Smooth muscle cell (in vitro differentiated cells): ENCODE results near the gene IFIT2. TPM values are rescaled to one million over a fixed set of nuclear protein-coding genes. Genes with fewer than 3 reads are reported as not detected.

Source experiments
- DNase-seq: peaks from one replicate; lab custom pipeline; 2025; ENCODE audit not compliant: unreplicated experiment; lab: John Stamatoyannopoulos, UW
- H2AFZ ChIP-seq: fragments of 200-600 bp; sonication (generic); 2 replicates; pipeline ENCODE4 v1.6.0; 2016; ENCODE audit warnings: antibody characterized with exemption, low read depth, mild to moderate bottlenecking
- H3F3A ChIP-seq: fragments of 200-600 bp; sonication (generic); 2 replicates; pipeline ENCODE4 v1.6.0; 2017; ENCODE audit warnings: antibody characterized with exemption, low read depth
- H3K27ac ChIP-seq: fragments of 200-600 bp; sonication (generic); 2 replicates; pipeline ENCODE4 v1.5.1; 2016; ENCODE audit warnings: low read depth, mild to moderate bottlenecking
- H3K27me3 ChIP-seq: fragments of 200-600 bp; sonication (generic); 2 replicates; pipeline ENCODE4 v1.6.1; 2016; ENCODE audit warnings: low read depth, mild to moderate bottlenecking
- H3K36me3 ChIP-seq: fragments of 200-600 bp; sonication (generic); 2 replicates; pipeline ENCODE4 v1.5.1; 2016; ENCODE audit warnings: low read depth
- H3K4me1 ChIP-seq: fragments of 200-600 bp; sonication (generic); 2 replicates; pipeline ENCODE4 v1.5.1; 2016; ENCODE audit warnings: low read depth
- H3K4me2 ChIP-seq: fragments of 200-600 bp; sonication (generic); 2 replicates; pipeline ENCODE4 v1.6.0; 2016; ENCODE audit warnings: mild to moderate bottlenecking
- H3K4me3 ChIP-seq: fragments of 200-600 bp; sonication (generic); 2 replicates; pipeline ENCODE4 v1.5.1; 2016; ENCODE audit warnings: mild to moderate bottlenecking
- H3K79me2 ChIP-seq: fragments of 200-600 bp; sonication (generic); 2 replicates; pipeline ENCODE4 v1.6.0; 2016; ENCODE audit warnings: low read depth, mild to moderate bottlenecking
- H3K9ac ChIP-seq: fragments of 200-600 bp; sonication (generic); 2 replicates; pipeline ENCODE4 v1.6.0; 2016; ENCODE audit warnings: low read depth
- H3K9me3 ChIP-seq: fragments of 200-600 bp; sonication (generic); replicated peaks from 2 replicates; pipeline ENCODE4 v1.5.1; 2016; ENCODE audit warnings: low read depth
- H4K20me1 ChIP-seq: fragments of 200-600 bp; sonication (generic); 2 replicates; pipeline ENCODE4 v1.6.0; 2016; ENCODE audit warnings: low read depth
- CTCF ChIP-seq: fragments of 200-600 bp; sonication (generic); IDR thresholded peaks from 2 replicates; pipeline ENCODE4 v1.5.1; 2017; ENCODE audit warnings: borderline replicate concordance, mild to moderate bottlenecking, antibody characterized with exemption; ENCODE audit not compliant: insufficient read depth, poor library complexity, severe bottlenecking
- WGBS: methylation state at CpG from one replicate; pipeline ENCODE4 v1.1.7; 2016; ENCODE audit warnings: low lambda C conversion rate; 5-methylcytosine and 5-hydroxymethylcytosine counted together
- polyA plus RNA-seq: library from polyadenylated mRNA; unstranded; fragments of >200 nt; fragmentation: Nextera tagmentation; extraction: Ambion mirVana; gene quantifications from 2 replicates; pipeline ENCODE4 v1.2.1, GENCODE V29; 2016
- total RNA-seq: library from RNA; depleted of rRNA; stranded (reverse); fragments of >200 nt; gene quantifications from 2 replicates; pipeline ENCODE4 v1.2.3, GENCODE V29; 2014

The IFIT2 gene
- total and polyA plus RNA-seq, 2 experiments from 2014 or later, result 0.27 to 1.5 TPM

DNA sequence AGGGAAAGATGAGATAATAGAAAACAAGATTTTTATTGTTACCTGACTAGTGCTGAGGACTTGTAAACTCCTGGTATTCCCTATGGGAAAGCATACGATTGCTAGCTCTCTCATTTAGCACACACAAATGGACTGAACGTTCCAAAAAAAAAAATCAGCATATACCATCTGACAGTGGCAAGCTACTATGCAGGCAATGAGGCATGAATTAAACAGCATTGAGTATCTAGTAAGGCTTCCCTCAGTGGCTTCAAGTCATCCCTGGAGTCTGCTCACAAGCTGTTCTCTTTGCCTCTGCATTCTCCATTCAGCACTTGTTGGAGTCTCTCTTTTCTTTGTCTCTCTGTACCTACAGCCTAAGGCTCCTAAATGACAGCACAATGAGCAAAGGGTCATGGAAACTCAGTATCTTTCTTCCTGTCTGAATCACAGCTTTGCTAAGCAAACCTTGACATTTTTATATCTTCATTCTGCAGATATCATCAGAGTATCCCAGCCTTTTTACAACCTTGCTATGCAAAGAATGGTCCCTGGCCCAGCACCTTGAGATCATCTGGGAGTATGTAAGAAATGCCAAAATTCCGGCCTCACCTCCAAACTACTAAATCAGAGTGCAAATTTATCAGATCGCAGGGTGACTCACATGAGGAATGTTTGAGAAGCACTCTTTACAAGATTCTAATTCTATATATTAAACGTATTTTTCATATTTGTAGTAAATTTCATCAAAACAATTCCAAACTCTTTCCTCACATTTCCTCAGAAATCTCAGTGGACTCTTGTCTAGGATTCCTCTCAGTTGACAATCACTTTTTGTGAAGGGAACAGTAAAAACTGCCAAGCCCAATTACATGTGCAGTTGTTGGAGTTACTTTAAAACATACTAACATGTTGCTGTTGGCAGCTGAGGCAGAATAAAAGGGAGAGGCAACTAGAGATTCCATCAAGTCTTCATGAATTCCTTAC, 39.5 kb upstream of the IFIT2 start:
- Histone ChIP-seq H4K20me1 (no peaks in the 10 kb centered on the region), H3K79me2 (no peaks in the 10 kb centered on the region), H3K36me3 (no peaks in the 10 kb centered on the region), H2AFZ (peak overlapping the region; percentile 15), H3K4me1 (peaks cover 4% of the 10 kb centered on the region), H3F3A (peaks cover 7% of the 10 kb centered on the region), H3K9me3 (no peaks in the 10 kb centered on the region), H3K27ac (peak overlapping the region; percentile 19), H3K9ac (no peak overlapping the region), H3K4me3 (no peak overlapping the region), H3K27me3 (no peaks in the 10 kb centered on the region), H3K4me2 (no peak overlapping the region)
- no peak for TF ChIP-seq CTCF
- 66% methylated on average over 5 of the region's 5 CpGs for WGBS
- DNase-seq, result no peak

GRCh38 chr10:89263091-89263490, 38.8 kb upstream of the IFIT2 start:
- no peak for TF ChIP-seq CTCF
- Histone ChIP-seq H3K4me3 (no peak overlapping the region), H3K4me1 (peaks cover 4% of the 10 kb centered on the region), H3K27me3 (no peaks in the 10 kb centered on the region), H3K9me3 (no peaks in the 10 kb centered on the region), H3K27ac (peak overlapping the region; percentile 19), H3K79me2 (no peaks in the 10 kb centered on the region), H3K36me3 (no peaks in the 10 kb centered on the region), H3K4me2 (no peak overlapping the region), H2AFZ (peak overlapping the region; percentile 15), H3K9ac (no peak overlapping the region), H3F3A (peaks cover 7% of the 10 kb centered on the region), H4K20me1 (no peaks in the 10 kb centered on the region)
- WGBS, result 100% methylated on average over 1 of the region's 1 CpG
- no peak for DNase-seq

DNA sequence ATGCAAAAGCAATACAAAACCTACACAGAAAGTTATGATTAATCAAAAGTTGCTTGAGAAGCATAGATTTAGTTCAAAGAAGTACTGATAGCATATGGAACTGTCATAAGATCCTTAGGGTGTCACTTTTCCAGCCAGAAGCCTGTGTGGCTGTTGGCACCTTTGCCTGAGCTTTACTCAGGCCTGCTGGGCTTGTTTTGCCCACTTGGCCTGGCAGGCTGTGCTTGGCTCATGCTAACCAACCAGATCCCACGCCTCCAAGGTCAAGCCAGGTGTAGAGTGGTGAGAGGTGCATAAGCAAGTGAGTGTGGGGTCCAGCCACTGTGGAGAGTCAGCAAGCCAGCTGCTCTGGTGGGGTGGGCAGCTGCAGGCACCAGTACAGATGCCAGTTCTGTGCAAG, 38.3 kb upstream of the IFIT2 start:
- Histone ChIP-seq H3K27ac (no peak overlapping the region), H3K79me2 (no peaks in the 10 kb centered on the region), H3K36me3 (no peaks in the 10 kb centered on the region), H3K4me3 (no peak overlapping the region), H3K9ac (no peak overlapping the region), H2AFZ (no peak overlapping the region), H3K27me3 (no peaks in the 10 kb centered on the region), H4K20me1 (no peaks in the 10 kb centered on the region), H3F3A (peaks cover 7% of the 10 kb centered on the region), H3K9me3 (no peaks in the 10 kb centered on the region), H3K4me1 (peaks cover 4% of the 10 kb centered on the region), H3K4me2 (no peak overlapping the region)
- no peak for TF ChIP-seq CTCF
- no peak for DNase-seq
- 95% methylated on average over 1 of the region's 1 CpG for WGBS
